ENCODE results near the gene LASP1.

Gene LASP1

GRCh38 chr17:38869526-38870258 is at the start of gene LASP1:
Gene LASP1, plus strand, starts transcription at chr17:38870058. Its CDS starts 132 bp downstream, at chr17:38870190.
- peak; percentile 87 for DNase-seq (ENCODE audit: low spot score)

- DNase-seq (ENCODE audit: low spot score): peak; percentile 93
Observed at GRCh38 chr17:38824899-38825761, 44.7 kb upstream of the LASP1 start, which contains the start of gene CWC25. Gene CWC25, minus strand, starts transcription at chr17:38825321. Its CDS starts 138 bp downstream, at chr17:38825183.

- no peak for DNase-seq (ENCODE audit: low spot score)
Observed at GRCh38 chr17:38825762-38826247, 44.1 kb upstream of the LASP1 start.

GRCh38 chr17:38844261-38844757 is 25.5 kb upstream of the LASP1 start:
- peak; percentile 54 for DNase-seq (ENCODE audit: low spot score)

GRCh38 chr17:38848557-38848891 is 21.3 kb upstream of the LASP1 start:
- DNase-seq (ENCODE audit: low spot score): no peak

GRCh38 chr17:38848939-38849605 is 20.8 kb upstream of the LASP1 start:
- DNase-seq (ENCODE audit: low spot score): no peak

- DNase-seq (ENCODE audit: low spot score): no peak
Observed at GRCh38 chr17:38850374-38850773, 19.5 kb upstream of the LASP1 start.

GRCh38 chr17:38851434-38851833 is 18.4 kb upstream of the LASP1 start:
- DNase-seq (ENCODE audit: low spot score): no peak

- DNase-seq (ENCODE audit: low spot score): no peak
Observed at GRCh38 chr17:38852771-38853291, 17.0 kb upstream of the LASP1 start.

GRCh38 chr17:38853292-38854219 is 16.3 kb upstream of the LASP1 start, which contains the start of gene RPL23:
Gene RPL23, minus strand, starts transcription at chr17:38853721. Its CDS starts 11 bp downstream, at chr17:38853710.
- peak; percentile 95 for DNase-seq (ENCODE audit: low spot score)

- peak; percentile 57 for DNase-seq (ENCODE audit: low spot score)
Observed at GRCh38 chr17:38855101-38855714, 14.7 kb upstream of the LASP1 start.

- DNase-seq (ENCODE audit: low spot score): no peak
Observed at GRCh38 chr17:38857271-38857670, 12.6 kb upstream of the LASP1 start.

GRCh38 chr17:38861399-38861843 is 8.4 kb upstream of the LASP1 start:
- DNase-seq (ENCODE audit: low spot score): no peak

- no peak for DNase-seq (ENCODE audit: low spot score)
Observed at GRCh38 chr17:38864636-38865398, 5.0 kb upstream of the LASP1 start.

- DNase-seq (ENCODE audit: low spot score): peak; percentile 55
Observed at GRCh38 chr17:38867179-38867967, 2.5 kb upstream of the LASP1 start.

- no peak for DNase-seq (ENCODE audit: low spot score)
Observed at GRCh38 chr17:38867968-38868816, 1.7 kb upstream of the LASP1 start.

- peak; percentile 75 for DNase-seq (ENCODE audit: low spot score)
Observed at GRCh38 chr17:38868817-38869525, 887 bp upstream of the LASP1 start.
